Measurements from ENCODE around the gene CHPF. TPM values are rescaled to one million over a fixed set of nuclear protein-coding genes. Genes with fewer than 3 reads are reported as not detected.

CHPF gene, protein sequence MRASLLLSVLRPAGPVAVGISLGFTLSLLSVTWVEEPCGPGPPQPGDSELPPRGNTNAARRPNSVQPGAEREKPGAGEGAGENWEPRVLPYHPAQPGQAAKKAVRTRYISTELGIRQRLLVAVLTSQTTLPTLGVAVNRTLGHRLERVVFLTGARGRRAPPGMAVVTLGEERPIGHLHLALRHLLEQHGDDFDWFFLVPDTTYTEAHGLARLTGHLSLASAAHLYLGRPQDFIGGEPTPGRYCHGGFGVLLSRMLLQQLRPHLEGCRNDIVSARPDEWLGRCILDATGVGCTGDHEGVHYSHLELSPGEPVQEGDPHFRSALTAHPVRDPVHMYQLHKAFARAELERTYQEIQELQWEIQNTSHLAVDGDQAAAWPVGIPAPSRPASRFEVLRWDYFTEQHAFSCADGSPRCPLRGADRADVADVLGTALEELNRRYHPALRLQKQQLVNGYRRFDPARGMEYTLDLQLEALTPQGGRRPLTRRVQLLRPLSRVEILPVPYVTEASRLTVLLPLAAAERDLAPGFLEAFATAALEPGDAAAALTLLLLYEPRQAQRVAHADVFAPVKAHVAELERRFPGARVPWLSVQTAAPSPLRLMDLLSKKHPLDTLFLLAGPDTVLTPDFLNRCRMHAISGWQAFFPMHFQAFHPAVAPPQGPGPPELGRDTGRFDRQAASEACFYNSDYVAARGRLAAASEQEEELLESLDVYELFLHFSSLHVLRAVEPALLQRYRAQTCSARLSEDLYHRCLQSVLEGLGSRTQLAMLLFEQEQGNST
- total RNA-seq (10 to 100 TPM; 61.2 to 84.5 TPM), polyA plus RNA-seq (ENCODE audit: insufficient read length in 2 of 2) (10 to 100 TPM; 68.8 to 86.6 TPM)
- long read RNA-seq, donor 1, transcript CHPF-201 (4 exons, 3,013 nt) = major isoform, 24 of 99 reads
- long read RNA-seq, donor 1, partial matches to known transcripts = 71 of 99 reads
- long read RNA-seq, donor 1, other reads (novel, unspliced or antisense) = 0 of 99 reads
- long read RNA-seq, donor 2, transcript CHPF-201 (4 exons, 3,013 nt) = major isoform, 11 of 13 reads
- long read RNA-seq, donor 2, partial matches to known transcripts = 0 of 13 reads
- long read RNA-seq, donor 2, other reads (novel, unspliced or antisense) = 0 of 13 reads
- long read RNA-seq, donor 3, transcript CHPF-201 (4 exons, 3,013 nt) = major isoform, 14 of 21 reads
- long read RNA-seq, donor 3, partial matches to known transcripts = 5 of 21 reads
- long read RNA-seq, donor 3, other reads (novel, unspliced or antisense) = 0 of 21 reads
- long read RNA-seq, donor 4, transcript CHPF-201 (4 exons, 3,013 nt) = major isoform, 5 of 8 reads
- long read RNA-seq, donor 4, partial matches to known transcripts = 0 of 8 reads
- long read RNA-seq, donor 4, other reads (novel, unspliced or antisense) = 0 of 8 reads

DNA sequence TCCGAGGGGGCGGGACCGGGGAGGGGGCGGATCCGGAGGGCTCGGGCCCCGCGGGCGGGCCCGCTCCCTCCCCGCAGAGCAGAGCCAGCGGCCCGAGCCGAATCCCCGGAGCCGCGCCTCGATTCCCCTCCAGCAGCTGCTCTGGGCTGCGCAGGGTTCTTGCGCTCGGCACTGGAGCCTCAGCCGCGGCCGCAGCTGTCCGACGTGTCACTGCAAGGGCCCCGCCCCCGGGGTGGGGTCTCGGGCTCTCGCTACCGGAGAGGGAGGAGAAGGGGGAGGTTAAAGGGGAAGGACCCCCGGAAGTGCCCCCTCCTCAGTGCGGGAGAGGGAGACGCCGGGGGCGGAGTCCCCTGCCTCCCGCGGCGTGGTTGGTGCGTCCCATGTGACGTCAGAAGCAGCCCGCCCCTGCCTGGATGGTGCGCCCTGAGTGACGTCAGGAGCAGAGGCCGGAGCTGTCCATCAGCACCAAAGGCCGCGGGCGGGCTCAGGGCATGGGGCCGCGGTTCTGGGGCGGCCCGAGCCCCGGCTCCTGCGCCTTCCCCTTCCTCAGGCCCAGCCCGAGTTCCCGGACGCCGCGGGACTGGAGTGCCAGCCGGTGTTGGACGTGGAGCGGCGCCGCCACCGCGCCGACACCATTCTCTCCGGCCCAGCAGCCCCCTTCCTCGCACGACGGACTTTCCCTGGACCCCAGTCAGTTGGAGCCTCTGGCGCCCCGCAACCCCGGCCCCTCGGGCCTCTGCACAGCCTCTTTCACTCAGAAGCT lies at the start of gene CHPF, which contains the start of gene TMEM198:
CHPF (minus strand) TSS at position 214 of the 763 bp plus-strand sequence. CDS start 271 bp downstream, outside the sequence.
TMEM198 (plus strand) TSS at position 433 of the 763 bp plus-strand sequence. CDS start 700 bp downstream, outside the sequence.
- H3K4me3 ChIP-seq (ENCODE audit: low read depth, low read length) = peak within 1 kb of the TSS; percentile 75
- no peaks in the 10 kb centered on the region for H3K9me3 ChIP-seq (ENCODE audit: control insufficient read depth, insufficient read depth, low read length)
- H3K4me1 ChIP-seq (ENCODE audit: control insufficient read depth, insufficient read depth, low read length) = peaks cover 52% of the 10 kb centered on the region
- H3K27ac ChIP-seq (ENCODE audit: low read depth, low read length) = peak within 1 kb of the TSS; percentile 91
- no peaks in the 10 kb centered on the region for H3K27me3 ChIP-seq (ENCODE audit: control insufficient read depth, insufficient read depth, low read length)
- peak; percentile 90 to 100 (median 97) for DNase-seq (ENCODE audit: low read depth in 4 of 6, low spot score in 6 of 6)
- H3K36me3 ChIP-seq (ENCODE audit: control insufficient read depth, insufficient read depth, low read length) = peaks cover 59% of the 10 kb centered on the region
- 0% methylated on average over 73 of the region's 75 CpGs for WGBS (ENCODE audit: insufficient coverage)

DNA sequence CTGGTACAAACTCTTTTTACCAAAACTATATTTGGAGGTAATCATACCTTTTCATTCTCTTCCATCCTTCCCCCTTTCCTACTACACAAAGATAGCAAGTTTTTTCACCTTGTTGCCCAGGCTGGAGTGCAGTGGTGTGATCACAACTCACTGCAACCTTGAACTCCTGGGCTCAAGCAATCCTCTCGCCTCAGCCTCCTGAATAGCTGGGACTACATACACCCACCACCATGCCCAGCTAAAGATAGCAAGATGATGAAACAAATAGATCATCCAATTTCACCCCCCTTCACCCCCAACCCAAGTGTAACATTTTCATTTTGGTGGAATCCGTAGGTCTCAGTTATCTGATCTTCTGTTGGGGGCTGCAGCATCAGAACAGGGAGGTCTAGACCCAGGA lies 49.5 kb upstream of the CHPF start:
- no peaks in the 10 kb centered on the region for H3K36me3 ChIP-seq (ENCODE audit: control insufficient read depth, insufficient read depth, low read length)
- peaks cover 8% of the 10 kb centered on the region for H3K4me1 ChIP-seq (ENCODE audit: control insufficient read depth, insufficient read depth, low read length)
- no peaks in the 10 kb centered on the region for H3K27me3 ChIP-seq (ENCODE audit: control insufficient read depth, insufficient read depth, low read length)
- H3K9me3 ChIP-seq (ENCODE audit: control insufficient read depth, insufficient read depth, low read length) = no peaks in the 10 kb centered on the region
- H3K4me3 ChIP-seq (ENCODE audit: low read depth, low read length) = no peak overlapping the region
- no peak overlapping the region for H3K27ac ChIP-seq (ENCODE audit: low read depth, low read length)
- 100% methylated on average over 1 of the region's 2 CpGs for WGBS (ENCODE audit: insufficient coverage)
- DNase-seq (ENCODE audit: low read depth in 4 of 6, low spot score in 6 of 6) = no peak

DNA sequence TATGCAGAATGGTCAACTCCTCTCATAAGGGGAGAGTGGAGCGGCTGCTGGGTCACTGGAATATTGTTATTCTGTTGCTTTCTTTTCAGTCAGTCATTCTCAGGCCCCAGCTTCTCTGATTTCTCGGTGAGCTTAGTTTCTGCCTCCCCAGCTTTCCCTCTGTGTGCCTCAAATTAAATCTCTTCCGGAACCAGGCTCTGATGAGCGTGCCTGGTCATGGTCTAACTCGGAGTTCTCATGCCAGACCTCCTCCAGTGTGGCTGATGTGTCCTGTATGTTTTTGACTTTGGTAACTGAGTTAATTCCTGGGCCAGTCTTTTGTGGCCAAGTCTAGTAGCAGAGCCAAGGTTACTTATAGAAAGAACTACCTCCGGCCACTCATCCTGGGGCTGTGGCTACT lies 49.1 kb upstream of the CHPF start:
- no peaks in the 10 kb centered on the region for H3K9me3 ChIP-seq (ENCODE audit: control insufficient read depth, insufficient read depth, low read length)
- DNase-seq (ENCODE audit: low read depth in 4 of 6, low spot score in 6 of 6) = peak in 1 of 6 donors; percentile 14
- no peaks in the 10 kb centered on the region for H3K27me3 ChIP-seq (ENCODE audit: control insufficient read depth, insufficient read depth, low read length)
- peaks cover 6% of the 10 kb centered on the region for H3K4me1 ChIP-seq (ENCODE audit: control insufficient read depth, insufficient read depth, low read length)
- H3K4me3 ChIP-seq (ENCODE audit: low read depth, low read length) = no peak overlapping the region
- no peak overlapping the region for H3K27ac ChIP-seq (ENCODE audit: low read depth, low read length)
- WGBS (ENCODE audit: insufficient coverage) = 40% methylated on average over 5 of the region's 6 CpGs
- H3K36me3 ChIP-seq (ENCODE audit: control insufficient read depth, insufficient read depth, low read length) = no peaks in the 10 kb centered on the region

DNA sequence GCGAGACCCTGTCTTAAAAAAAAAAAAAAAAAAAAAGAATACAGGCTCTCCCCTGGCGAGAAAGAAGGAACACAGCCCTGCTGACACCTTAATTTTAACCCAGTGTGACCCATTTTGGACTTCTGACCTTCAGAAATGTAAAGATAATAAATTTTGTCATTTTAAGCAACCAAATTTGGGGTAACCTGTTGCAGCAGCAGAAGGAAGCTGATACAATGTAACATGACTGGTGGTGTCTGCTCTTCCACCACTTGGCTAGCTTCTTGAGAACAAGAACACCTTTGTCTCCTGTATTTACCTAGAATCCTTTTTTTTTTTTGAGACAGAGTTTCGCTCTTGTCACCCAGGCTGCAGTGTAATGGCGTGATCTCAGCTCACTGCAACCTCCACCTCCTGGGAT lies 47.5 kb upstream of the CHPF start:
- H3K4me3 ChIP-seq (ENCODE audit: low read depth, low read length) = no peak overlapping the region
- no peaks in the 10 kb centered on the region for H3K27me3 ChIP-seq (ENCODE audit: control insufficient read depth, insufficient read depth, low read length)
- DNase-seq (ENCODE audit: low read depth in 4 of 6, low spot score in 6 of 6) = no peak
- H3K36me3 ChIP-seq (ENCODE audit: control insufficient read depth, insufficient read depth, low read length) = no peaks in the 10 kb centered on the region
- no peak overlapping the region for H3K27ac ChIP-seq (ENCODE audit: low read depth, low read length)
- WGBS (ENCODE audit: insufficient coverage) = 0% methylated on average over 1 of the region's 4 CpGs
- peaks cover under 1% of the 10 kb centered on the region for H3K4me1 ChIP-seq (ENCODE audit: control insufficient read depth, insufficient read depth, low read length)
- no peaks in the 10 kb centered on the region for H3K9me3 ChIP-seq (ENCODE audit: control insufficient read depth, insufficient read depth, low read length)

DNA sequence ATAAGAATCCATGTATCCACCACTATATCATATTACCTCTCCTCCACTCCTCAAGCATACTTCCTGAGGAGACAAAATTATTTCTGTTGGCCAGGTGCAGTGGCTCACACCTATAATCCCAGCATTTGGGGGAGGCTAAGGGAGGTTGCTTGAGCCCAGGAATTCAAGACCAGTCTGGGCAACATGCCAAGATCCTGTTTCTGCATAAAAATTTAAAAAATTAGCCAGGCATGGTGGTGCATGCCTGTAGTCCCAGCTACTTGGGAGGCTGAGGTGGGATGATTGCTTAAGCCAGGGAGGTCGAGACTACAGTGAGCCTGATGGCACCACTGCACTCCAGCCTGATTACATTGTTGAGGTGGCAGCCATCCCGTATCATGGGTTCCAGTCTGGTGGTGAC lies 37.7 kb upstream of the CHPF start:
- no peak overlapping the region for H3K27ac ChIP-seq (ENCODE audit: low read depth, low read length)
- no peak for DNase-seq (ENCODE audit: low read depth in 4 of 6, low spot score in 6 of 6)
- peaks cover 14% of the 10 kb centered on the region for H3K4me1 ChIP-seq (ENCODE audit: control insufficient read depth, insufficient read depth, low read length)
- no peaks in the 10 kb centered on the region for H3K36me3 ChIP-seq (ENCODE audit: control insufficient read depth, insufficient read depth, low read length)
- no peaks in the 10 kb centered on the region for H3K9me3 ChIP-seq (ENCODE audit: control insufficient read depth, insufficient read depth, low read length)
- H3K4me3 ChIP-seq (ENCODE audit: low read depth, low read length) = no peak overlapping the region
- 91% methylated on average over 1 of the region's 2 CpGs for WGBS (ENCODE audit: insufficient coverage)
- H3K27me3 ChIP-seq (ENCODE audit: control insufficient read depth, insufficient read depth, low read length) = no peaks in the 10 kb centered on the region

DNA sequence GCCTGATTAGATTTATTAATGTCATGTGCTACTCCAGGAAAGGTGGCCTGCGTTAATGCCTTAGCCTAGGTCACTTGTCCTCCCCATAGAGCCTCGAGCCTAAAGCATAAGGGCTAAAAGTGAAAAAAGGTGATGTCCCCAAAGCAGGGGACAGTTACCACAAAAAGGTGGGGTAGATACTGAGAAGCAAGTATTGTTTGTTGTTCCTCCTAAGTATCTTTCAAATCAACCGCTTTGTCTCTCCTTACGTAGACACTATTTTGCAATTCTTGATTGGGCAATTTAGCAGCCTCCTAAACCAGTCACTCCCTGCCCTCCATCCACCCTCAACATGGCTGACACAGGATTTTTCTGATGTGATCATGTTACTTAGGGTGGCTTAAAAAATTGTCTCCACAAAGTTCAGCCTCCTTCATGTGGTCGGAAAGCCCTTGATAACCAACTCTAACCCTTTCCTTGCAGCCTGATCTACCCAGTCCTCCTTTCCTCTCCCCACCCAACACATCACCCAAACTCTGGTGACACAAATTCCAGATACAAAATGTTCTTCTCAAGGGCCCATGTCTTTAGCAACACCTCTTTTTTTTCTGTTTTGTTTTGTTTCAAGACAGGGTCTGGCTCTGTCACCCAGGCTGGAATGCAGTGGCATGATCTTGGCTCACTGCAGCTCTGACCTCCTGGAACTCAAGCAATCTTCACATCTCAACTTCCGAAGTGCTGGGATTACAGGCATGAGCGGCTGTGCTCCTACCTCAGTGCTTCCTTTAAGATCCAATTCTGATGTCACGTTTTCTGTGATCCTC lies 35.4 kb upstream of the CHPF start:
- H3K36me3 ChIP-seq (ENCODE audit: control insufficient read depth, insufficient read depth, low read length) = peaks cover 2% of the 10 kb centered on the region
- no peak overlapping the region for H3K27ac ChIP-seq (ENCODE audit: low read depth, low read length)
- WGBS (ENCODE audit: insufficient coverage) = 80% methylated on average over 5 of the region's 8 CpGs
- no peak overlapping the region for H3K4me3 ChIP-seq (ENCODE audit: low read depth, low read length)
- H3K9me3 ChIP-seq (ENCODE audit: control insufficient read depth, insufficient read depth, low read length) = no peaks in the 10 kb centered on the region
- peaks cover 17% of the 10 kb centered on the region for H3K4me1 ChIP-seq (ENCODE audit: control insufficient read depth, insufficient read depth, low read length)
- no peak for DNase-seq (ENCODE audit: low read depth in 4 of 6, low spot score in 6 of 6)
- no peaks in the 10 kb centered on the region for H3K27me3 ChIP-seq (ENCODE audit: control insufficient read depth, insufficient read depth, low read length)

DNA sequence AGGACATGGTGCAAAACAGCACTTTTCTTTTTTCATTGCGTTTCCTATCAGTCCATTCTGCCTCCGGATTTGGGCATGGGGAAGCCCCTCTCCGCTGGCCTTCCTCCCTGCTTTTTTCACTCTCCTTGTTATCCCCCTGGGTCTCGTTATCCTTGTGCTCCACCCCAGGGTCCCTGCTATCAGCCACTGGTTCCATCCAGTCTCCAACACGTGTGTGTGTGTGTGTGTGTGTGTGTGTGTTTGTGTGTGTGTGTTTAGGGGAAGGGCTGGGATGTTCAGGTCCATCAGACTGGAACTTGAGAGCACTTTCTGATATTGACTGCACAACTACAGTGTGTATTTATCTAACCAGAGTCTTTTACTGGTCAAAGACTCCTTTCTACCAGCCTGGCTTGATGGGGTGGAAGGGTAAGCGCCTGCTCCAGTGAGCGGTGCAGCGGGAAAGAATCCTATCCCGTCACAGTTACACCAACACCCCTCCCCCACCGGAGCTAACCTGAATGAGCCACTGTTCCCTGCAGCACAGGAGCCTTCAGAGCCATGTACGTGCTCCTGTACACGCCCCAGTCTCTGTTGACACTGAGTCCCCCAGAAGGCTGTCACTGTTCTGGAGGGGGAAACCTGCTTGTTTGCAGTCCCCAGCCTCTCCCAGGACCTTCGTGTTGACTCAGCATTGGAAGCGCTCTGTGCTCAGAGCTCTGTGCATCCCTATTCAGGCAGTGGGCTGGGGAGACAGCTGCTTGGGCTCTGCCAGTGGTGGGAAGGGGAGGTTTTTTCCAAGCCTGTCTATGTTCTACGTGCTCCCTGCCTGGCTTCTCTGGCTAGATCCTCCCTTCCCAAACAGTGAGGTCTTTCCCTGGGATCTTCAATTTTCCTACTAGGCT lies 33.1 kb upstream of the CHPF start:
- 19% methylated on average over 7 of the region's 15 CpGs for WGBS (ENCODE audit: insufficient coverage)
- Histone ChIP-seq H3K27ac (ENCODE audit: low read depth, low read length) (peak overlapping the region; percentile 65), H3K36me3 (ENCODE audit: control insufficient read depth, insufficient read depth, low read length) (peaks cover 2% of the 10 kb centered on the region), H3K4me1 (ENCODE audit: control insufficient read depth, insufficient read depth, low read length) (peaks cover 24% of the 10 kb centered on the region), H3K27me3 (ENCODE audit: control insufficient read depth, insufficient read depth, low read length) (no peaks in the 10 kb centered on the region), H3K9me3 (ENCODE audit: control insufficient read depth, insufficient read depth, low read length) (no peaks in the 10 kb centered on the region), H3K4me3 (ENCODE audit: low read depth, low read length) (no peak overlapping the region)
- peak in 2 of 6 donors; percentile 77 to 85 for DNase-seq (ENCODE audit: low read depth in 4 of 6, low spot score in 6 of 6)

Measured in spinal cord (tissue), 10 donors.